Measurements from ENCODE around the gene PDPR. TPM values are rescaled to one million over a fixed set of nuclear protein-coding genes. Genes with fewer than 3 reads are reported as not detected.
"Not testable (repeated sequence)": the region's sequence is repeated elsewhere in the genome, so short reads cannot be mapped to it uniquely, and the experiment has no call there.

PDPR gene
- total RNA-seq, 2 experiments from 2014 or later, result 34.3 to 36.2 TPM

GRCh38 chr16:70196683-70197300, 82.7 kb downstream of the PDPR start:
- POLR2A ChIA-PET; H3K27me3 Mint-ChIP-seq; H3K4me1 Mint-ChIP-seq; DNase-seq; CTCF ChIA-PET; H3K4me3 Mint-ChIP-seq; H3K9me3 Mint-ChIP-seq; H3K27ac Mint-ChIP-seq; H3K36me3 Mint-ChIP-seq (ENCODE audit: low read depth): not testable (repeated sequence)

GRCh38 chr16:70197611-70198010, 83.5 kb downstream of the PDPR start:
- H3K36me3 Mint-ChIP-seq (ENCODE audit: low read depth); H3K27ac Mint-ChIP-seq; POLR2A ChIA-PET; H3K4me1 Mint-ChIP-seq; DNase-seq; H3K9me3 Mint-ChIP-seq; CTCF ChIA-PET; H3K27me3 Mint-ChIP-seq; H3K4me3 Mint-ChIP-seq: not testable (repeated sequence)

GRCh38 chr16:70198230-70198629, 84.1 kb downstream of the PDPR start:
- H3K4me3 Mint-ChIP-seq; DNase-seq; CTCF ChIA-PET; H3K36me3 Mint-ChIP-seq (ENCODE audit: low read depth); H3K27ac Mint-ChIP-seq; H3K4me1 Mint-ChIP-seq; H3K27me3 Mint-ChIP-seq; POLR2A ChIA-PET; H3K9me3 Mint-ChIP-seq: not testable (repeated sequence)

GRCh38 chr16:70198666-70199065, 84.5 kb downstream of the PDPR start:
- H3K36me3 Mint-ChIP-seq (ENCODE audit: low read depth); H3K27ac Mint-ChIP-seq; H3K9me3 Mint-ChIP-seq; CTCF ChIA-PET; H3K27me3 Mint-ChIP-seq; H3K4me3 Mint-ChIP-seq; DNase-seq; H3K4me1 Mint-ChIP-seq; POLR2A ChIA-PET: not testable (repeated sequence)

GRCh38 chr16:70199170-70199569, 85.0 kb downstream of the PDPR start:
- POLR2A ChIA-PET; H3K9me3 Mint-ChIP-seq; H3K27me3 Mint-ChIP-seq; H3K4me3 Mint-ChIP-seq; CTCF ChIA-PET; H3K36me3 Mint-ChIP-seq (ENCODE audit: low read depth); H3K27ac Mint-ChIP-seq; DNase-seq; H3K4me1 Mint-ChIP-seq: not testable (repeated sequence)

- CTCF ChIA-PET; H3K4me1 Mint-ChIP-seq; H3K9me3 Mint-ChIP-seq; H3K36me3 Mint-ChIP-seq (ENCODE audit: low read depth); POLR2A ChIA-PET; H3K27me3 Mint-ChIP-seq; H3K4me3 Mint-ChIP-seq; H3K27ac Mint-ChIP-seq; DNase-seq: not testable (repeated sequence)
Measured at GRCh38 chr16:70200063-70200462, 85.9 kb downstream of the PDPR start.

- POLR2A ChIA-PET; DNase-seq; H3K36me3 Mint-ChIP-seq (ENCODE audit: low read depth); CTCF ChIA-PET; H3K4me3 Mint-ChIP-seq; H3K27me3 Mint-ChIP-seq; H3K4me1 Mint-ChIP-seq; H3K9me3 Mint-ChIP-seq; H3K27ac Mint-ChIP-seq: not testable (repeated sequence)
Measured at GRCh38 chr16:70203508-70203907, 89.4 kb downstream of the PDPR start.

- H3K9me3 Mint-ChIP-seq; H3K27me3 Mint-ChIP-seq; POLR2A ChIA-PET; H3K36me3 Mint-ChIP-seq (ENCODE audit: low read depth); H3K4me1 Mint-ChIP-seq; CTCF ChIA-PET; H3K4me3 Mint-ChIP-seq; H3K27ac Mint-ChIP-seq; DNase-seq: not testable (repeated sequence)
Measured at GRCh38 chr16:70204010-70204409, 89.9 kb downstream of the PDPR start.

- H3K4me3 Mint-ChIP-seq, DNase-seq, H3K27me3 Mint-ChIP-seq, H3K27ac Mint-ChIP-seq, H3K4me1 Mint-ChIP-seq, H3K9me3 Mint-ChIP-seq, POLR2A ChIA-PET: not testable (repeated sequence)
- CTCF ChIA-PET, result interaction anchor here (0.7 kb wide), 1 partner anchor 315 kb away, joined by 4 read pairs; no protein-coding TSS in a partner anchor
- peaks cover 13% of the 10 kb centered on the region for H3K36me3 Mint-ChIP-seq (ENCODE audit: low read depth)
Measured at GRCh38 chr16:70204668-70205405, 90.7 kb downstream of the PDPR start.

GRCh38 chr16:70206382-70206781, 92.2 kb downstream of the PDPR start:
- POLR2A ChIA-PET, DNase-seq, H3K4me3 Mint-ChIP-seq, H3K4me1 Mint-ChIP-seq, H3K9me3 Mint-ChIP-seq, H3K27ac Mint-ChIP-seq, CTCF ChIA-PET, H3K27me3 Mint-ChIP-seq: not testable (repeated sequence)
- peaks cover 22% of the 10 kb centered on the region for H3K36me3 Mint-ChIP-seq (ENCODE audit: low read depth)

Other genes starting within 250 kb of the PDPR start
- 1 to 10 TPM in 1 of 2 experiments, under 1 TPM in 1; 0.99 to 1.0 TPM for gene CLEC18A, start 163.0 kb upstream of the PDPR start, total RNA-seq
- gene CLEC18C, start 59.5 kb downstream of the PDPR start, total RNA-seq, result under 1 TPM; 0.40 to 0.64 TPM
- 10 to 100 TPM; 26.3 to 27.4 TPM for gene EXOSC6, start 137.6 kb downstream of the PDPR start, total RNA-seq
- 10 to 100 TPM; 97.4 to 99.8 TPM for gene AARS1, start 175.2 kb downstream of the PDPR start, total RNA-seq
- 10 to 100 TPM; 29.0 to 29.9 TPM for gene DDX19B, start 184.9 kb downstream of the PDPR start, total RNA-seq
- 10 to 100 TPM; 36.6 to 36.9 TPM for gene DDX19A, start 232.6 kb downstream of the PDPR start, total RNA-seq